SK-N-MC (cell line): ENCODE measurements around the gene COQ8B.

Experiments used
- EZH2 ChIP-seq: fragments of 200-600 bp; sonication (generic); IDR thresholded peaks from one replicate; pipeline ENCODE4 v1.6.1; 2017; ENCODE audit warnings: antibody characterized with exemption
- POLR2AphosphoS5 ChIP-seq: IDR thresholded peaks from 2 replicates; pipeline ENCODE4 v1.6.1; 2012; ENCODE audit warnings: mild to moderate bottlenecking, low read depth, low read length, borderline replicate concordance

- TF ChIP-seq EZH2 (no peak), POLR2AphosphoS5 (no peak)
Measured at GRCh38 chr19:40672038-40672437, 44.6 kb downstream of the COQ8B start.
